GM23338 (cell line): ENCODE results near the gene OR2T10.
"Not testable (repeated sequence)": the region's sequence is repeated elsewhere in the genome, so short reads cannot be mapped to it uniquely, and the experiment has no call there.

Source experiments
- EZH2phosphoT487 ChIP-seq: fragments of 200-600 bp; sonication (generic); IDR thresholded peaks from one replicate; pipeline ENCODE4 v1.8.1; 2018; ENCODE audit warnings: antibody characterized with exemption; ENCODE audit not compliant: unreplicated experiment
- NANOG ChIP-seq: IDR thresholded peaks from 2 replicates; pipeline ENCODE4 v1.6.1; 2016; ENCODE audit warnings: antibody characterized with exemption, borderline replicate concordance
- POLR2AphosphoS5 ChIP-seq: IDR thresholded peaks from 2 replicates; pipeline ENCODE4 v1.6.1; 2016; ENCODE audit warnings: antibody characterized with exemption, low read depth
- REST ChIP-seq: IDR thresholded peaks from one replicate; pipeline ENCODE4 v1.6.1; 2018; ENCODE audit warnings: antibody characterized with exemption; ENCODE audit not compliant: unreplicated experiment
- TF ChIP-seq, protein P1 (sequence below), 2 experiments: fragments of 200-600 bp in 1 of 2; sonication (generic) in 1 of 2; conservative IDR thresholded peaks; 2 replicates each; pipeline versions ENCODE4 v1.5.1 to v1.6.1; 2016 to 2017; ENCODE audit warnings: antibody characterized with exemption in 2 of 2, low read depth in 2 of 2, mild to moderate bottlenecking in 2 of 2, moderate library complexity in 1 of 2

DNA sequence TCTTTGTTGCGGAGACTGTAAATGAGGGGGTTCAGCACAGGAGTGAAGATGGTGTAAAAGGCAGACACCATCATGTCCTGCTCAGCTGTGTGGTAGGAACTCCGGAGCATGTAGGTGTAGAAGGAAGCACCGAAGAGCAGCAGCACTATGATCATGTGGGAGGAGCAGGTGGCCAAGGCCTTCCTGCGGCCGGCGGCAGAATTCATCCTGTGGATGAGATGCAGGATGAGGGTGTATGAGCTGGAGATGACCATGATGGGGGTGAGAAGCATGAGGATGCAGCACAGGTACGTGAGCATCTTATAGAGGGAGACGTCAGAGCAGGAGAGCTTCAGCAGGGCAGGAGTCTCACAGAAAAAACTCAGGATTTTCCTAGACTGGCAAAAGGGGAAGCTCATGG, 23.6 kb downstream of the OR2T10 start:
- not testable (repeated sequence) for TF ChIP-seq REST, EZH2phosphoT487, POLR2AphosphoS5, NANOG
- TF ChIP-seq, protein P1, sequence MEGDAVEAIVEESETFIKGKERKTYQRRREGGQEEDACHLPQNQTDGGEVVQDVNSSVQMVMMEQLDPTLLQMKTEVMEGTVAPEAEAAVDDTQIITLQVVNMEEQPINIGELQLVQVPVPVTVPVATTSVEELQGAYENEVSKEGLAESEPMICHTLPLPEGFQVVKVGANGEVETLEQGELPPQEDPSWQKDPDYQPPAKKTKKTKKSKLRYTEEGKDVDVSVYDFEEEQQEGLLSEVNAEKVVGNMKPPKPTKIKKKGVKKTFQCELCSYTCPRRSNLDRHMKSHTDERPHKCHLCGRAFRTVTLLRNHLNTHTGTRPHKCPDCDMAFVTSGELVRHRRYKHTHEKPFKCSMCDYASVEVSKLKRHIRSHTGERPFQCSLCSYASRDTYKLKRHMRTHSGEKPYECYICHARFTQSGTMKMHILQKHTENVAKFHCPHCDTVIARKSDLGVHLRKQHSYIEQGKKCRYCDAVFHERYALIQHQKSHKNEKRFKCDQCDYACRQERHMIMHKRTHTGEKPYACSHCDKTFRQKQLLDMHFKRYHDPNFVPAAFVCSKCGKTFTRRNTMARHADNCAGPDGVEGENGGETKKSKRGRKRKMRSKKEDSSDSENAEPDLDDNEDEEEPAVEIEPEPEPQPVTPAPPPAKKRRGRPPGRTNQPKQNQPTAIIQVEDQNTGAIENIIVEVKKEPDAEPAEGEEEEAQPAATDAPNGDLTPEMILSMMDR (conservative IDR thresholded peaks at IDR 0.05; ENCODE audit: low read depth in 2 of 2) = not testable (repeated sequence)
